Measurements from ENCODE around the gene ISG20.

ISG20 gene

DNA sequence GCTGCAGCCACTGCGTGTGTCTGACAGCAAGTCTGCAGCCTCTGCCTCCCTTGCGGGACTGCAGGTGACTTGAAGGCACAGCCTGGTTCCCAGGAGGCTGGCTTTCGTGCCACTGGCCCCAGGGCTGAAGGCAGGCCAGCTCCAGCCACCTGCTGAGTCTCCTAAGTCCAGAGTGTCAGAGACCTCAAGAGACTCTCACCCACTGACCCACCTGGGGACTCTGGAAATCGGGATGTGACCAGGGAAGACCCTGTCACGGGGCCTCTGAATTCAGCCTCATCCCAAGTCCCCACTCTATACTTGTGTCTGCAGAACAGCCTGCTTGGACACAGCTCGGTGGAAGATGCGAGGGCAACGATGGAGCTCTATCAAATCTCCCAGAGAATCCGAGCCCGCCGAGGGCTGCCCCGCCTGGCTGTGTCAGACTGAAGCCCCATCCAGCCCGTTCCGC, 16.3 kb downstream of the ISG20 start:
- no peak for DNase-seq

DNA sequence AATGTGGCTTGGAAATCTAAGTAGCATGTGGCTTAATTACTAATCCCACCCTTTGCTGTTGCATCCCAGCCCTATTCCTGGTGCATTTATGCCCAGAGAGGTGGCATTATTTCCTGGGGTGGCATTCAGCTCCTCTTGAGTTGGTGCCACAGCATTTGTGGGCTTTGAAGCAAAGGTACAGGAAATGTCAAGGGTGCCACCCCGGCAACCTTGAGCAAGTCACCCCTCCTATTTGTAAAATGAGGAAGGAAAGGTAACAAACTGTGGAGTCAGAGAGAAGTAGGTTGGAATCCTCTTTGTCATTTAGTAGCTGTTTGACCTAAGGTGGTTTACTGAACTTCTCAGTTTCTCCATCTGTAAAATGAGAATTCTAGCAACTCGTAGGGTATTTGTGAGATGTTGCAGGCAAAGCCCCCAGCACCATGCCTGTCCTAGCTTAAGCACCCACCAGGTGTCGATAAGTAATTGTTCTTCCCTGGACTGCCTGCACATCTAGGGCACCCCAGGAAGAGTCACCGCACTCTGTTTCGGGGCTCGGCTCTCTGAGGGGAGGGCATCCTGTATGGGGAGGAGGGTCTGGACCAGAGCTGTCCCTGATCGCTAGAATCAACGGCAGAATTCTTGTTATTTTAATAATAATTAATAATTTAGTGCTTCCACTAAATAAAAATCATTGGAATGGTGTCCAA, 17.1 kb downstream of the ISG20 start:
- no peak for DNase-seq

DNA sequence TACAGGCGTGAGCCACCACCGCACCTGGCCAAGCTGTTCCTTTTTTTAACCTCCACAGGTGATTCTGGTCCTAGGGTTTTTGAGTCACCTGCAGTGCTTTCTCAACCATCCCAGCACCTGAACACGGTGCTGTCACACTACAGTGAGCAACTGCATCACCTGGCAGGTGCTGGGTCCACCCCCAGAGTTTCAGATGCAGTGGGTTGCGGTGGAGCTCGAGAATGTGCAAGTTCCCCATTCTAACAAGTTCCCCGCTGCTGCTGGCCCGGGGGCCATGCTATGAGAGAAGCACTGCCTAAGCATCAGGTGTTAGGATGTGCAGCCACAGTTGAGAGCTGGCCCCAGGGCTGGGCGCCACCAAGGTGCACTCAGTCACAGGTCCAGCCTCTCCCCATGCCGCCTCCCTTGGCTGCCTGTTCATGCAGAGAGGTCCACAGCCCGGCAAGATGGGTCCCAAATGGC, 18.0 kb downstream of the ISG20 start:
- no peak for DNase-seq

DNA sequence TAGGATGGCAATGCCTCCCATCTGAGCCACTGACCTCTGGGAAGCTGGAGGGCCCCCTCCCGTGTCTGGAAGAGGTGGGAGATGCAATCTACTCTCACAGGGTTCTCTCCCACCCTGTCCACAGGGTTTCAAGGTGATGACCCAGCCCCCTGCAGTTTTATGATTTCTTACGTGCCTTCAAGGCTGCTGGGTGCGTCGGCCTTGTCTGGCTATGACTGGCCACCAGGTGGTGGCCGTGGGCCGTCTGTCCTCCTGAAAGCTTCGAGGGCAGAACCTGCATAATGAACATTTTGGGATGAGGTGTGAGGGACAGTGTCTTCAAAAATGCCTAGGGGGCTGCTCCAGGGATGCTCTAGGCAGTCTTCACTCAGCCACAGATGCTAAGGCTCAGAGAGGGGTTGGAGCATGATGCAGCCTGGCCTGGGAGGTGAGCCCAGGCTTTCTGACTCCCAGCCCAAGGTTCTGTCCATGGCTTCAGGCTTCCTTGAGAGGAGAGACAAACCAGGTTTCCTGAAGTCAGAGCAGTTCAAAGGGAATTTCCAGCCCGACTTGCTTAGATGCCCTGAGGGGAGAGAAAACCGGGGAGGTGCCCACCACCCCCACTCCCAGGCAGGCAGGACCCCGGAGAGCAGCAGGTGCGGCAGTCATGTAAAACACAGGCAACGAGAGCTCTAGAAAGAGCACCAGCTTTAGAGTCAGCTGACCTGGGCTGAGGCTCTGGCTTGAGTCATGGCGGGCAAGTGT, 18.7 kb downstream of the ISG20 start:
- no peak for DNase-seq

DNA sequence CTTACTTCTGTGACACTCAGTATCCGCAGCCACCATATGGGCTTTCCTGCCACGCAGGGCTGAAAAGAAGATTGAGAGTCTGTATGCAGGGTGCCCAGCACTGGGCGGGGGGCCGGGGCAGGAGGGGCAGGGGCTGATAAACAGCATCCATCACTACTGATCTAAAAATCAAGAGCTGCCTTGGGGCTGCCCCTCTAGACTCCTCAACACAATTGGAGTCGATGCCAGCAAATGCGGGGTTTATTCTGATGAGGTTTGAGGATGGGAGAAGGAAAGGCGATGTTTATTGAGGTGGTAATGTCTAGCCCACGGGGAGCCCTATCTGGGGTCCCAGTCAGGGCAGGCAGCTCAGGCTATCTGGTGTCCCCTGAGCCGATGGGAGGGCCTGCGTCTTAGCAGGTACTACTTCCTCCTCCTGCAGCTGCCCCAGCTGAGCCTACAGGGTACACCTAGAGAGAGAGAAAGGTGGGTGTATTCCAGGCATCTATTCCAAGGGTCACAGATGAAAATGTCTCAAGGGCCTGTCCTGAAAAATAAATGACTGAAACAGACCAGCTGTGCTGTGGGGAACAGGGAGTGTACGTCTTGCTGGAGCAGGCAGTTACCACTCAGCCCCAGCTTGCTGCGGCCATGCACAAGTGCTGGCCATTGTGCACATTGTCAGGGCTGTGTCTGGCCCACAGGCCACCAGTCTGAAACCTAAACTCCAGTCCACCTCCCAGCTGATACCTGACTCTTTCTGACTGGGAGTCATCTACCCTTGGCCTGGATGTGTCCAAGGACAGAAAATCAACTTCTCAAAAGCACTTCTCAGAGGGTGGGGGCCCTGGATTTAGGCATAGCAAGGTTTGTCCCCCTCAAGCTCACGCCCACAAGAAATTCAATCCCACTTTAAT, 19.5 kb downstream of the ISG20 start:
- no peak for DNase-seq

DNA sequence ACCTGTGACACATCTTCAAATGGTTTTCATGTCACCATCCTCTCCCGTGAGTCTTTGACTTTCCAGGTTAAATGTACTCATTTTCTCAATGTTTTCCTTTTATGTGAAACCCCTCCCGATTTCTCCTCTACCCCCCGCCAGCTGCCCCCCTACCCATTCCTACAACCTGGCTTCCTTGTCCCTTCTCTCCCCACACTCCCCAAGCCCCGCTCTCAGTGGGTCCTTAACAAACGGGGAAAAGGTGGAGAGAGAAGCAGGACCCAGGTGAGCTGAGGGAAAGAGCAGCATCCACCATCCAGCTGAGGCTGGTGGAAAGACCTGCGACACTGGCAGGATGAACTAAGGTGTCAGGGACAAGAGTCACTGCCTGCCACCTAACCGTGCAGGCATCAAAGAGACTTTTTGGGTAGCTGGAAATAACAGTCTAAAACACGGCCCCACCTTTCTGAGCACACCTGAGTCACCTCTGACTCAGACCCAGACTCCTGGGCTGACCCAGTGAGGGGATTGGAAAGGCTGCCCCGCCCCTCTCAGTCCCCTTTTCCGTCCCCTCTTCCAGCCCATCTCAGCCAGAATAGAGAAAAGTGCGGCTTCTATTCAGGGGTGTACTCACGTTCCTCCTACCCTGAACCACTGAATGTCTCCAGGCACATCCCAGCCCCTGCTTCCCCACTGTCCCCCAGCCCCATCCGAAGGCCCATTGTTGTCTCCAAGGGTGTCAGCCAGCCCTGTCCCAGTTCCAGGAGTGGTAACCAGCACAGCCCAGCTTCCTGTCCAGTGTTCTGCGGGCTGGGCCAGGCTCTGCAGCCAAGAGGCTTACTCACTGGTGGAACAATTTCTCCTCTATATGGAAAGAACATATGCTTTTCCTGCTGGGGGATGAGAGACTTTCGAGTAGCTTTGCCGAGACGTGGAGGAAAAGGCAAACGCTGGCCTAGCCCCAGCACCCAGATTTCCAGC, 20.4 kb downstream of the ISG20 start:
- no peak for DNase-seq

DNA sequence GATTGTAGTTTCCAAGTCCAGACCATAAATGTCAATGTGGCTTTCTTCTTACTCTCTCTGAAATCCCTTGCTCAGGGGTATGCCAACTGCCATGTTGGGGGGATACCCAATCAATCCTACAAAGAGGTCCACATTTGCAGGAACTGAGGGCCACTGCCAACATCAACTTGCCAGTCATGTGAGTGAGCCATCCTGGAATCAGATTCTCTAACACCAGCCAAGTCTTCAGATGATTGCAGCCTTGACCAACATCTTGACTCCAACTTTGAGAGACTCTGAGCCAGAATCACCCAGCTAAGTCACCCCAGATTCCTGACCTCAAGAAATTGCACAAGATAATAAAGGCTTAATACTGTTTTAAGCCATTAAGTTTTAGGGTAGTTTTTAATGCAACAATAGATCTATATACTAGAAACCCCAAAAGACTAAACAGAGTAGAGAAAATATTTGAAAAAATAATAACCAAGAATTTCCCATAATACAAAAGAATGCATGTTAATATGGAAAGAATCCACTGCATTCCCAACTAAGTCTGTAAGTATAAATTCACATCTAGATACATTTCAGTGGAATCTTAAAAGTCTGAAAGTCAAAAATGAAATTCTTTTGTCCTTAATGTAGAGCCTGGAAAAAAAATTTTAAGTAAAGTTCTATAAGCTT, 22.4 kb downstream of the ISG20 start:
- DNase-seq = no peak

DNA sequence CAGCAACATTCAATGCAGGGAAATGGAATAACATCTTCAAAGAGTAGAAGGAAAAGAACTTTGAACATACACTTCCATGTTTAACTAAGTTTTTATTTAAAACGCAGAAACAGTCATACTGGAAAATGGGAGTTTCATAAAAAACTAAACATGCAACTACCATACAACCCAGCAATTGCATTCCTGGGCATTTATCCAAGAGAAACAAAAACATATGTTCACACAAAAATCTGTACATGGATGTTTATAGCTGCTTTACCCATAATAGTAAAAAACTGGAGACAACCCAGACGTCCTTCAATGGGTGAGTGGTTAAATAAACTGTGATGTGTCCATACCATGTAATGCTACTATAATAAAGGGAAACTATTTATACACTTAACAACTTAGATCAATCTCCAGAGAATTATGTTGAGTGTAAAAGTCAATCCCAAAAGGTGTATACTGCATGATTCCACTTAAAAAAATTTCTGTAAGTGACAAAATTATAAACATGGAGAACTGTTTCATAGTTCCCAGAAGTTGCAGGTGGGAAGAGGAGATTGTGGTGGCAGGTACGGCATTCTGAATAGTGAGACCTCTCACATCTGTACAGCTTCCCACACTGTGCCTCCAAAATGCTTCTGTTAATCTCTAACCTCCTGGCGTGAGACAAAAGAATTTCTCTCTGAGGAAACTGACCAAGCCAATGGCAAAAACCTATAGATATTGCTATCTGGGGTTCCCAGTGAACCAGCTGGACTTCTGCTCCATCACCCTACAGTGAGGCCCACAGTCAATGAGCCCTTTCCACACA, 23.1 kb downstream of the ISG20 start:
- no peak for DNase-seq

DNA sequence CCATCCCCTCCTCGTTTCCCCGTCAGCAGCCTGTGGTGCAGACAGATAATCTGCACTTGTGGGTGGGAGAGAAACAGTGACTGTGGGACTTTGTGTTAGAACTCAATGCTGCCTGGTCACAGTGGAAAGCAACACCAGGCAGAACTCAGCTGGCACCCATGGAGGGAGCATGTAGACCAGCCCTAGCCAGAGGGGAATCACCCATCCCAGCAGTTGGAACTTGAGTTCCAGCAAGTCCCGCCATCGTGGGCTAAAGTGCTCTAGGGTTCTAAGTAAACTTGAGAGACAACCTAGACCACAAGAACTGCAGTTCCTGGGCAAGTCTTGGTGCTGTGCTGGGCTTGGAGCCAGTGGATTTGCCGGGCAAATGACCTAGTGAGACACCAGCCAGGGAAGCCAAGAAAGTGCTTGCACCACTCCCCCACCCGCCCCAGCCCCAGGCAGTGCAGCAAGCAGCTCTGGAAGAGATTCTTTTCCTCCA, 24.4 kb downstream of the ISG20 start:
- no peak for DNase-seq

DNA sequence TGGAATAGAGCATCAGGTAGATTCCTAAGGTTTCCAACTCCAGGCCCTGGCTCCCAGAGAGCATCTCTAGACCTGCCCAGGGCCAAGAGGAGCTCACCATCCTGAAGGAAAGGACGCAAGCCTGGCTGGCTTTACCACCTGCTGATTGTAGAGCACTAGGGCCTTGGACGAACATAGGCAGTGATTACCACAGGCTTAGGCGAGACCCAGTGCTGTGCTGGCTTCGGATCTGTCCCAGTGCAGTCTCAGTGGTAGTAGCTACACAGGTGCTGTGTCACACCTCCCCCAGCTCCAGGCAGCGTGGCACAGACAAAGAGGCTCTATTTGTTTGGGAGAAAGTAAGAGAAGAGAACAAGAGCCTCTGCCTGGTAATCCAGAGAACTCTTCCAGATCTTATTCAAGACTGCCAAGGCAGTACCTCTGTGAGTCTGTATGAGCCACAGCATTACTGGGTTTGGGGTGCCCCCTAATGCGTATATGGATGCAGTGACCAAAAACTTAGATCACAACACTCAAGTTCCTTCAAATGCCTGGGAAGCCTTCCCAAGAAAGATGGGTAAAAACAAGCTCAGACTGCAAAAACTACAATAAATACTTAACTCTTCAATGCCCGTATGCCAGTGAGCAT, 25.4 kb downstream of the ISG20 start:
- no peak for DNase-seq

DNA sequence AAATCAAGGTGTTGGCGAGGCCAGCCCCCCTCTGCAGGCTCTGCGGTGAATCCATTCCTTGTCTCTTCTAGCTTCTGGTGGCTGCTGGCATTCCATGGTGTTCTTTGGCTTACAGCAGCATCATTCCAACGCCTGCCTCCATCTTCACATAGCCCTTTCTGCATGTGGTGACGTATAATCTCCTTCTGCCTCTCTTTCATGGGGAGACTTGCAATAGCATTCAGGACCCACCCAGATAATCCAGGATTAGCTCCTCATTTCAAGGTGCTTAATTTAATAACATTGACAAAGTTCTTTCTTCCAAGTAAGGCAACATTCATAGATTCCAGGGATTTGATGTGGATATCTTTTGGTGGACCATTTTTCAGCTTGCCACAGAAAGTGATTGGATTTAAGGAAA, 35.8 kb downstream of the ISG20 start:
- no peak for DNase-seq

DNA sequence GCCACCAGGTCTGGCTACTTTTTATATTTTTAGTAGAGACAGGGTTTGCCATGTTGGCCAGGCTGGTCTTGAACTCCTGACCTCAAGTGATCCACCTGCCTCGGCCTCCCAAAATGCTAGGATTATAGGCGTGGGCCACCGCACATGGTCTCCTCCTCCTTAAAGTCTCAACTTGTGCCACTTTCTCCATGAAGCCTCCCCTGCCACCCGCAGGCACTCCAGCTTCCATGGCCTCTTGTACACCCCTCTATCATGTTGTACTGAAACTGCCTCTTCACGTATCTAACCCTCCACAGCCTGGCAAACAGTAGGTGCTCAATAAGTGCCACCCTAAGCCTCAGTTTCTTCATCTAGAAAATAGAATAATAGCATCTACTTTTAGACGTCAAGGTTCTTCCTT, 39.9 kb downstream of the ISG20 start:
- no peak for DNase-seq

DNA sequence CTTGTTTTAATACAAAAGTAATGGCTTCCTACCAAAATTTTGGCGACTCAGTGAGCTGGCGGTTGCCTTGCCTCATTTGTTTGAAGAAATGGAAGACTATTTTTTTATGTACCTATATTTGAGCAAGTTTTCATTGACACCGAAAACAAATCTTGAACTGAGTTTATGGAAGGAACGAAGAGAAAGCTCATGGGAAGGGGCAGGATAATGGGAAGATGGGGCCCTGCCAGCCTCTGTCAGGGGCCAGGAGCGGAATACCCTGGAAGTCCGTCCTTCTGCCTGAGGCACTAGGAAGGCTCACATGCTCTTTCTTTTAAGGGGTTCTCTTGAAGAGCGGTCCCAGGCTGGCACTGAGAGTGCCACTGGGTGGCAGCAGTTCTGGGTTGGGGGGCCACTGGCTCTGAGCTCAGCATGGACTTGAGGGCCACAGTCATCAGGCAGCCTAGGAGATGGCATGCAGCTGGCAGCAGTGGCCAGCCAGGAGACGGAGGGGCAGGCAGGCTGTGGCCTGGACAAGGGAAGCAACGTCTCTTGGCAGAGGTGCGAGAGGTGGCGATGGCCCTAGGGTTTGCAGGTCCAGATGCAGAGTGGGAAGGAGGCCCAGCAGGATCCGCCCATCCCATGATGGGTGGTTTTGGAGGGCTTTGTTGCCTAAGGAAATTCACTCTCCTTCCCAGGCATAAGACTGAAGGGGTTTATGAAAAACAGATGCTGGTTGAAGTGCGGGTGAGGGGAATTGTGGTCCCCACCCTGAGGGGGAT, 41.6 kb downstream of the ISG20 start:
- no peak for DNase-seq

DNA sequence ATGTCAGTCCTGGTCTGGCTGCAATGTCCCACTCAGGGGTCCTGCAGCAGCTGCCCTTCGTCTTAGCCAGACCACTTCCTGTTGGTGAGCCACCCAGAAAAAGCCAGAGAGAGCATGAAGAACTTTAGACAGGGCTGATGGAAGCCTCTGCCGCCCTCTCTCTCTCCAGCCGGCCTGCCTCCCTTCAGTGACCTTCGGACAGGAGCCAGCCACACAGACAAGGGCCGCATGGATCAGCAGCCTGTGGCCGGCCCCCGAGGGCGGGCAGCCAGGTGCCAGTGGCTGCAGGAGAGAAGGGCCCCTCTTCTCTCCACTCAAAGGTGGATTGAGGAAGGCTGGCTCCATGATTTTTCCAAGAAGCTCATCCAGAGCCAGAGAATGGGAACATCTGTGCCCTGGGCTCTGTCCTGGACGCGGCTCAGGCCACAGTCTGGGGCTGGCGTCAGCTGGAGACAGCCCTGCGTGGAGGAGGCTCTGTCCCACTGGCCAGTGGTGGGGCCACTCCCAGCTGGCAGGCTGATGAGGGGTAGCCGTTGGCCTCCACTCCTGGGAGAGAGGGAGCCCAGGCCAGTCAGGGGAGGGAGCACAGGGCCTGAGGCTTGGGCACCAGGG, 42.9 kb downstream of the ISG20 start:
- no peak for DNase-seq

DNA sequence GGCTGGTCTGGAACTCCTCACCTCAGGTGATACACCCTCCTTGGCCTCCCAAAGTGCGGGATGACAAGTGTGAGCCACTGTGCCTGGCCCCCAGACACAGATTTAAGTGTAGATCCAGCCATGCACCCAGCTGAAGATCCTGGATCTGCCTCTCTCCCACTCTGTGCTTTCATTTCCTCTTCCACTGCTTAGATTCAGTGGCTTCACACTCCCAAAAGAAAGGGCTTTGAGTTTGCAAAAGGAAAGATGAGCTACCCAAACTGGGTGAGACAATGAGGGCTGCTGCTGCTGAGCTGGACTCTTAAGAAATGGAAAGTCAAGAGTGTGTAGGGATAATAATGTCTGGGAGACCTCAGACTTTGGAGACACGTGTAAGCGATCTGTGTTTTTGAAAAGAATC, 45.5 kb downstream of the ISG20 start:
- DNase-seq = no peak

DNA sequence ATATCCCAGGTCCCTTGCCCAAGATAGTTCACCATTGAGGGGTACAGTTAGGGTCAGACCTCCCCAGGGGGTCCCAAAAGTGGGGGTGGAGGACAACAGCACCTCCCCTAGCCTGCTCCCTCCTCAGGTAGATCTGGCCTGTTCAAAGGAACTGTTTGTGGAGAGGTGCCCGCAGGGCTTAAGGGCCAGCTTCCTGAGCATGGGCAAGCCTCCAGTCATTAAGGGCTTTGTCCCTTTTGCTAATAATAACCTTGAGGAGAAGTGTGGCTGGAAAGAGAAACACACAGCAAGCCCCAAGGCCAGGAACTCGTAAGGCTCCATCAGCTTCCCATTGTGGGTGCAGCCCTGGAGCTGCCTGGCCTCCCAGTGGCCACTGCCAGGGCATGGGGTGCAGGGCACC, 47.4 kb downstream of the ISG20 start:
- no peak for DNase-seq

DNA sequence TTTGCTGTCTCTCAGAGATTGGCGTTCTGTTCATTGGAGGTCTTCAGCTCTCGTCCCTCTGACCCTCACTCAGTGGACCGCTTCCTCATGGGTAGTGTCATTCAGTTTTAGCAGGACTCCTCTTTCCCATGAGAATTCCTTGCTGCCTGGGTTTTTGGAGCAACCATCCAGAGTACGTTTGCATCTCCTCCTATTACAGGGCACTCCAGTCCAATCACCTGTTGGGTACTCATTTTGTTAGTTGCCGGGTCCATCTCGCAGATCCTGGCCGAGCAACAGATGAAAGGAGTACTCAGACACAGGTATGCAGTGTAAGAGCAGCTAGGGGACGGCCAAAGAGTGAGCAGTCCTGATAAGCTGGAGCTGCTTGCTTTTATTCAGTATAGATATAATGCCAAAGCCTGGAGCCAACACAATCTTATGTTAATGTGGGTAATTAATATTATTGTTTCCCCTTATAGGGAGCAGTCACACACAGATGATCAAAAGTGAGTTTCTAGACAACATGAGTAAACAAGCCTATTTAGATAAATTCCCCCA, 49.6 kb downstream of the ISG20 start:
- DNase-seq = no peak

DNA sequence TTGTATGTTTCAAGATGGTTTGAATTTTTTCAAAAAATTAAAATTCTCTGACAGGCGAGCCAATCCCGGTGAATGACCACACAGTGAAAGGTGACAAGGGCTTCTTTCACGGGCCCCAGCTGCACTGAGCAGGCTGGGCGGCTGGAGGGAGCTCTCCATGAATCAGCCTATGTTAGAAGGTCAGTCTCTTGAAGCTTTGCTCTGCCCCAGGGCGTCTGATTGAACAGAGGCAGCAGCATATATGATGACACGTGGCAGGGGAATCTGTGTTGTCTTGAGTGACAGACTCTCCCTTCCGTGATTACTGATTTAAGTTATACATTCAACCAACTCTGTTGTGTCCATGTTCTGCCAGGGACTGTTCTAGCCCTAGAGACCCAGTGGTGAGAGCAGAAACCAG, 51.5 kb downstream of the ISG20 start:
- DNase-seq = no peak

DNA sequence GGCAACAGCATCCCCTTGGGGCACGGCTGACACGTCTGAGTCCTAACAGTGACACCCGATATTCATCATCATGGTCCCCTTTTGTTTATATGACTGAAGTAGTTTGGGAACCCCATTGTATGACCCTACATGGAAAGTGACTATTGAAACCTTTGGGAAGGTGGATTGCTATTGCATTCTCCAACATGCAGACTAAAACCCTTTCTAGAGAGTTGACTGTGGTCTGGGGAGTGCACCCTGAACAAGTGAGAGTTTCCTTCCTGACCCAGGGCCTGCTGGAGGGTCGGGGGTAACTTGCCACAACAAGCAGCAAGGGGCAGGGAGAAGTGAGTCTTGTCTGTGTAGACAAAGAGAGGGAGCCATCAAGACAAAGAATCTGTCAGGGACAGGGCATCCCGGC, 54.4 kb downstream of the ISG20 start:
- no peak for DNase-seq

All from NCI-H510A (cell line).